ENCODE results near the gene TOMM70.
"Not testable (repeated sequence)": the region's sequence is repeated elsewhere in the genome, so short reads cannot be mapped to it uniquely, and the experiment has no call there.

TOMM70 gene

DNA sequence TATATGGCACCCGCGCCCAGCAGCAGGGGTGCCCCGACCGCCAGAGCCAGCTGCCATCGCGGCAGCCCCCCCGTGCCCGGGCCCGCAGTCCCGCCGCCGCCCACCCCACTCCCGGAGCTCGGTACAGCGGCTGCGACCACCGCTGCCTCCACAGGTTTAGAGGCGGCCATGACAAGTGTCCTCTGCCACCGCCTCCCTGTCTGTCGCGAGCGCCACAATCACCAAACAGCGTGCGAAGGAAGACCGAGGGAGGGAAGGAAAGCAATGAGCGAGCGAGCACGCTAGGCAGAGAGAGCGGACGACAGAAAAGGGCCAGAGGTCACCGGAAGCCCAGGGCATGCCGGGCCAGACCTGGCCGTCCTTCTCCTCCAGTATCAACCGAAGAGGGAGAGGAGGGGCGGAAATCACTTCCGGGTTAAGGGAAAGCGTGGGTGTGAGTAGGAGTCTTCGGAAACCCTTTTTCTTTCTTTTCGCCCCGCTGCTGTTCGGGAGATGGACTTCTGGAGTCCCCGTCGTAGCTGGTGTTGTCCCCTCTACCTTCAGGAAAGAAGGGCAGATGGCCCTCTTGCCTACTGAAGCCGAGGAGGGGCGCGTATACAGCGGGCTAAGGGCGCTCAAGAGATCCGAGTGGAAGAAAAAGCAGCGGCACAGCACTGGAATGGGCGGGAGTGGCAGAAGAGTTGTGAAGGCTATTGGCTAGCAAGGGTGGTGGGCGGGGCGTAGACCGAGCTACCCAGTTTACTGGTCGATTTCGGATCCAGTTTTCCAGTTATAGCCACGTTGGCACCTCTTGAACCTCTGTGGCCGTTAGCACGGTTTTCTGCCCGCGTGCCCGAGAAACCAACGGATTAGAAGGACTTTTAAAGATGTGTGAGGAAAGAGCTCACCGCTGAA lies at the start of gene TOMM70, which contains the start of gene LNP1:
TOMM70 (minus strand) TSS at position 310 of the 894 bp plus-strand sequence; CDS start at position 170, 140 bp downstream.
LNP1 (plus strand) TSS at position 760 of the 894 bp plus-strand sequence. CDS start 28,191 bp downstream, outside the sequence.
- peak; percentile 88 for DNase-seq (ENCODE audit: low read depth)

DNA sequence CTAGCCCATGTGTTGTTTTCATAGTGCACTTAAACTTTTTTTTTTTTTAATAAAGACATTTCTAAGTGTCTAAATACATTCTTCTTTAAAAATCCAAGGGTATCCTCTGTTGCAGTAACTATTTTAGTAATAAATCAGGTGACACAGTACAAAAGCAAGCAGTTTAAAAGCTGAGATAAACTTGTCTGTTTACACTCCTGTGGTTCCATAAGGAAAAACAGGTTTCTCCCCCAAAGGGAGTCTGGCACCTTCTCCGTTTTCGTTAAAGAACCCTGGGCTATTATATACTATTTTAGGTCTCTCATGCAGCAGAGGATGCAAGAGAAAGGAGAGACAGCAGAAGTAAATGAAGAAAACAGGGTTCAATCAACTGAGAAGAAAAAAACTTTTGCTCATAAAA lies 48.3 kb upstream of the TOMM70 start:
- DNase-seq (ENCODE audit: low read depth) = no peak

DNA sequence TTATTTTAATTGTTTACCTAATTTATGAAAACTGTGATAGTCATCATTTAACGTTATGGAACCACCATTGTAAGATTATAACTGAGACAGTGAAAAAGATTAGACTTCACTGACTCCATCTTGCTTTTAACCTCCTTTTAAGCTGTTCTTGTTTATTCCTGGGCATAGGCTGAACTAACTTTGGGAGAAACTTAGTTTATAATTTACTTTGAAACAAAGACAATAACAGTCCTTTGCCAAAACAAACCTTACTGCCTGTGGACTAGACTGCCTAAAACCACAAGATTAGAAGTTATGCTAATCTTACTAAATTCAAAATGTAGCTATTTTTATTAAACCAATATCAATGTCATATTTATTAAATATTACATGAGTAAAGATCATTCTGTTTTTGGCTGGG lies 47.2 kb upstream of the TOMM70 start:
- DNase-seq (ENCODE audit: low read depth) = no peak

DNA sequence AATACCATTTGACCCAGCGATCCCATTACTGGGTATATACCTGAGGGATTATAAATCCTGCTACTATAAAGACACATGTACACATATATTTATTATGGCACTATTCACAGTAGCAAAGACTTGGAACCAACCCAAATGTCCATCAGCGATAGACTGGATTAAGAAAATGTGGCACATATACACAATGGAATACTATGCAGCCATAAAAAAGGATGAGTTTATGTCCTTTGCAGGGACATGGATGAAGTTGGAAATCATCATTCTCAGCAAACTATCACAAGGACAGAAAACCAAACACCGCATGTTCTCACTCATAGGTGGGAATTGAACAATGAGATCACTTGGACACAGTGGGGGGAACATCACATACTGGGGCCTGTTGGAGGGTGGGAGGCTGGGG lies 46.2 kb upstream of the TOMM70 start:
- DNase-seq (ENCODE audit: low read depth) = not testable (repeated sequence)

DNA sequence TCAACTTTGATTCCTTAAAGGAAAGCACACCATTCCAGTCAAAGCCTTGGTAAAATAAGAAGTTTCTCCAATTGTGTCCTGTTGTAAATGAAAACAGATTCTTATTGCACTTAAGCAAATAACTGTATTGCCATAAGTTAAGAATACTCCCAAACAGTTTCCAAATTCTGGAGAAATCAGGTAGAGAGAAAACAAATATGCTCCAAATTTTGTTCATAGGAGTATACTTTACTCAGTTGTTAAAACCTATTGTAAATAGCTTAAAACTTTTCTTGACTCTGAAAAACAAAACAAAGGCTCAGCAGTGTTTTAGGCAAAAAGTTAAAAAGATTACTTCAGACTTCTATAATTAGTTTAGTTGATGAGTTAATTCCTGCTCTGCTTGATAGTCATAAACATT lies 42.8 kb upstream of the TOMM70 start:
- DNase-seq (ENCODE audit: low read depth) = no peak

DNA sequence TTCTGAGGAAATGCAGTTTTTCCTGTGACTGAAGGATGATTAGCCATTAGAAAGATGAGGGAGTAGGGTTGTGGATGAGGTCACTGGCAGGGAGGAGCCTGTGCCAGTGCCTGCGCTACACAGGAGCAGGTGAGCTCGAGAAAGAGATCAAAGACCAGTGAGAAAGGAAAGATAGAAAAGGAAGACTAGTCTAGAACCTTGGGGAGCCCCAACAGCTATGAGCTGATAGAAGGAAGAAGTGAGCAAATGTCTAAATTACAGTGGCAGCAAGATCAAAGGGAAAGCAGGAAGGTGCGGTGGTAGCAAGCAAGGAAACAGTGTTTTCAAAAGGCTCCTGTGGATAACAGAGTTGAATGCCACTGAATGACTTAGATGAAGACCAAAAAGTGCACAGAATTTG lies 40.0 kb upstream of the TOMM70 start:
- no peak for DNase-seq (ENCODE audit: low read depth)

DNA sequence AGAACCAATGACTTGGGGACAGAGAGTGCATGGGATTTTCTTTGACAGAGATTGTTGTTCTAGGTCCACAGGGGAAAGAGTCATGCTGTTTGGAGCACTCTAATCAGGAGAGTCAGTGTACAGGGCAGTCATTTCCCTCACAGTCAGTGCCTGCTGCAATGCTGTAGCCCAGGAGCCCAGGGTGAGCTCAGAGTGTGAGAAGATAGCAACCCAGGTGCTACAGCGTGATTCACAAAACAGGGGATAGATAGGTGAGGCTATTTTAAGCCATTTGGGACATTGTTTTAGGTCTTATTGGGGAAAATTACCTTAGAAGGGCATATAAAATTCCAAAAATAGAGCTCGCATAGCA lies 37.7 kb upstream of the TOMM70 start:
- no peak for DNase-seq (ENCODE audit: low read depth)

DNA sequence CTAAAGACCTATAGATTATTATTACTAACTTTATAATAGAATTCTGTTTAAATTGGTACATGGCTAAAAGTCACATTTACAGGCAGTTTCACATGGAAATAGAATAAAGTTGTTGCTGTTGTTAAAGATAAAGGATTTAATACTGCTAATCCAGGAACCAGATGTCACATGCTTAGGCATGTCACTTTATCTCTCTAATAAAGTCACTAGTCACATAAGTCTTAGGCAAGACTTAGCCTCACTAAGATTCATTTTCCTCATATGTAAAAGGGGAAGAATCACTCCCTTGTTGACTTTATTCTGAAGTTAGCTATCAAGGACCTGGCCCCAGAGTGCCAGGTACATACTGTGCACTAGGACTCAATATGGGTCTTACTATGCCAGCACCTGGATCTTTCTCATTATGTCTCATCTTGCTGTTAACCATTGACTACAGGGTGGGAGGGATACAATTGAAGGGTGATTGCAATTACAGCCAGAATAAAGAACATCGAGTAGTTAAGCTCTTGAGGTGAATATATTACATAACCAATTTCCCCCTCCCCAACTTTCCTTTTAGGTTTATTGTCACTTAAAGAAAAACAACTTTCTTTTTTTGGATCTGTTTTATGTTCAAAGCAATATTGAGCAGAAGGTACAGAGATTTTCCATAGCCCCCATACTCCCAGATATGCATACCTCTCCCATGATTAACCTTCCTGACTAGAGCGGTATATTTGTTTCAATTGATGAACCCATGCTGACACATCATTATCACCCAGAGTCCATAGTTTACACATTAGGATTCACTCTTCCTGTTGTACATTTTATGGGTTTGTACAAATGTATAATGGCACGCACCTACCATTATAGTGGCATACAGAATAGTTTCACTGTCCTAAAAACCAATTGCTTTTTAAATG lies 37.1 kb upstream of the TOMM70 start:
- DNase-seq (ENCODE audit: low read depth) = no peak

DNA sequence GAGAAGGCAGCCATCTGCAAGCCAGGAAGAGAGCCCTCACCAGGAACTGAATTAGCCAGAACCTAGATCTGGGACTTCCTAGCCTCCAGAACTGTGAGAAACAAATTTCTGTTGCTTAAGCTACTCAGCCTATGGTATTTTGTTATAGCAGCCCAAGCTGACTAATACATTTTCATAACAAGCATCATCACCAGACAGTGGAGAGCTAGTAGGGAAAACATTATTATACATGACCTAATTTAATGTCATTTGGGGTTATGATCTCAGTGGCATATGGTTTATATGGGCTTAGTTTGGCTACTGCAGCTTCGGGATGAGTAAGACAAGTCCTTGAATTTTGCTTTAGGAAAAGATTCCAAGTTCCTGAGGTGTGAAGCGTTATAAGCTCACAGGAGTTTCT lies 36.1 kb upstream of the TOMM70 start:
- no peak for DNase-seq (ENCODE audit: low read depth)

DNA sequence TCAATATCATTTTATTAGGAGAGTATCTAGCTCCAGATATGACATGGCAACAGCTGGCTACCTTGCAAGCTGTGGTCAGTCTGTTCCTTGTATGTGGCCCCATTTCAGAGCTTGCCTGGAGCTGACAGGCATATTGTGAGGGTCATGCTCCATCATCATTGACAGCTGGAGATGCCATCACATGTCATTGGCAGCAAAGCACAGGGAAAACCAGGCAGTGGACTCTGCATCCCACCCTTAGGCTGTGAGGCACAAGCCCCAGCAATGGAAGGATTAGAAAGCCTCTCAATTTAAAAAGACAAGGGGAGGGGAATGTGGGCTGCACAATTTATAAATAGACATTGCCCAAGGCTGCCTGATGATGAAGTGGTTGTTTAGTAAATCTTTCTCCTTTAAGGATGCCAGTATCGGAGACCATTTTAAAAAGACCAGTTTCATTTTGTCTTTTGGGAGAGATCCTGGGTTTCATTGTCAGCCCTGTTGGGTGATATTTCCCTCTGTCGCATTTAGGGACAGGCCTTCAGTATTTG lies 28.4 kb upstream of the TOMM70 start:
- DNase-seq (ENCODE audit: low read depth) = no peak

DNA sequence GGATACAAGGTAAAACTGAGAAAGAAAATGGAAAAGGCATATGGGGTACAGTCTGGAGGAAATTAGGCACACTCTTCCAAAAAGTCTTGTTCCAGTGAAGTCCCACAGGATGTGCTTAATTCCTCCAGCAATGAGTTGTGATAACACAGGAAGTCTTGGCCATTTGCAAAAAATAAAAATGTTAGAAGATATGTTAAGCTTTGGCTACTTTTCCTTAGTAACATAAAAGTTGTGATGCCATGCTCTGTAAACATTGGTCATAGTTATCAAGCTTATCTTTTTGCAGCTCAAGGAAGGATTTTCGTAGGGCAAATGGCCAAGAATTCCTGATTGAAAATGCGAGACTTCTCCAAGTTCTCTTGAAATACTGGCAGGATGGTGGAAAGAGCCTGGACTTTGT lies 26.8 kb upstream of the TOMM70 start:
- no peak for DNase-seq (ENCODE audit: low read depth)

DNA sequence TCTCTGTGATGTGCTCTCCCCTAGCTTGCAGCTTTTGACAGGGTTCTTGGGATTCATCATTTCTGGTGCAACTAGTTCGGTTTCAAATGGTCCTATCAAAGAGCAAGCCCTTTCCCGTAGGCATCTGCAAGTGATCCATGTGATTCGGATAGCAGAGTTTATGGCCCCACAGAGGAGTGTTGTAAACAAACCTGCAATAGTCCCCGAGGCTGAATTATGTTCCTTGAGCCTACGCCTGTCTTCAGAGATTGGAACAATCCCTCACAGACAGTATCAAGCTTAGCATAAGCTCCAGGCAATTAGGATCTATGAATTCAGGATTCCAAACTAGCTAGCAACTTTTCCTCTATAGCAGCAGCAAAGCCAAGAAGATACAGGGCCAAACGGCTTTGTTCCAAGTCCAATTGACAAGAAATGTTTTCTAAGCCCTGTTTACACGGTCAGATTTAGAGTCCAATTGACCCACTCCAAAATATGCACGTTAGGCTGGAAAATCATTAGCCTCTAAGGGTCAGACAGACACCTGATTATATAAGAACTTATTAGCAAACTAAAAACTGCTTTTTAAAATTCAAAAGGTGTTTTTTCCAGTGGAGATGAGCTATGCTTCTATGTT lies 25.3 kb upstream of the TOMM70 start:
- no peak for DNase-seq (ENCODE audit: low read depth)

DNA sequence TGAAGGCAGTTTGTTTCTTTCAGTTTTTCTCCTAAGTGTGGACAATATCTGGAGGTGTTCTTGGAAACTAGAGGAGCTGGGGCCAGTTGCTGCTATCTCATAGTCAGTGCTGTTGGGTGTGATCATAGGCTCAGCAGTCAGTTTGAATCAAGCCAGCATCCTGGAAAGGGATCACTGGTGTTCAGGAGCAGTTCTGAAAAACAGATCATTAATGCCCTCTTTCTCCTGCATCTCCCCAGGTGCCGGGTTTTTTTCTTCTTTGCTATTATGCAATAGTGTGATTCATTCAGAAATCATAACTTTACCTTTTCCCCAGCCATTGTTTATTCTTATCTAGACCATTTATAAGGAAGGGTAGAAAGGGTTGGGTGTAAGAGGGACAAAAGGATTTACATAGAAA lies 24.4 kb upstream of the TOMM70 start:
- no peak for DNase-seq (ENCODE audit: low read depth)

DNA sequence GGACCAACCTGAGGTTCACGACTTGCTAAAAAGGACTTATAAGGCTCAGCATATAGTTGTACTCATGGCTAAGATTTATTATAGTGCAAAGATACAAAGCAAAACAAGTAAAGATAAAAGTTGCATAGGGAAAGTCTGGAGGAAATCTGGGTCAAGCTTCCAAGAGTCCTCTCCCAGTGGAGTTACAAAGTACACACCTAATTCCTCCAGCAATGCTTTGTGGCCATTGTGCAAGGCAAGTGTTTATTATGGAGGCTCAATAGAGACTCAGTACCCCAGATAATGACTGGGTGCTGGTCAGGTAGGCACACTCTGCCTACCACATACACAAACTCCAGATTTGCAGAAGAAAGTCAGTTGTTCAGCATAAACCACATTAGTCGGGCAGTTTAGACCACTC lies 23.4 kb upstream of the TOMM70 start:
- no peak for DNase-seq (ENCODE audit: low read depth)

DNA sequence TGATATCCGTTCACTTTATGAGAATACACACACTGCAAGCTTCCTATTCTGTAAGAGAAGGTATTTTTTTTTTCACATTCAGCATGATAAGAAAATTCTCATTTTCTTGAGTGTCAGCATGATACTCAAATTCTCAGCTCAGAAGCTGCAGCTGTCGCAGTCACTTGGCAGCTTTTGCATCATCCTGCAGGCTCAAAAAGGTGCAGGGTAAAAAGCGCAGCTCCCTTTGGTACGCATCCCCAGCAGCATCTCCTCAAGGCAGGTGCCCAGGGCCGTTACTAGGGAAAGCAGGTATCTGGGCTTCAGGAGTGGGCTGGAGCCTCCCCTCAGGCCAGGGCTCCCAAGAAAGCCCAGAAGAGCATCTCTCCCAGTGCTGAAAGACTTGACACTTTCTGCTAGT lies 22.7 kb upstream of the TOMM70 start:
- DNase-seq (ENCODE audit: low read depth) = no peak

DNA sequence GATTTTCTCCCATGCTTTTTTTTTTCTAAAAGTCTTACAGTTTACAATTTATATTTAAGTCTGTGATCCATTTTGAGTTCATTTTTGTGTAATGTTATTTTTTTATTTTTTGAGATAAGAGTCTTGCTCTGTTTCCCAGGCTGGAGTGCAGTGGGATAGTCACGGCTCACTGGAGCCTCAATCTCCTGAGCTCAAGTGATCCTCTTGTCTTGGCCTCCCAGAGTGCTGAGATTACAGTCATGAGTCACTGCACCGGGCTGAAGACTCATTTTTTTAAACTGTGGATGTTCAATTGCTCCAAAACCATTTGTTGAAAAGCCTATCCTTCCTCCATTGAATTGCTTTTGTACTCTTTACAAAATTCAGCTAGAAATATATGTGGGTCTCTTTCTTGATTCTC lies 20.0 kb upstream of the TOMM70 start:
- DNase-seq (ENCODE audit: low read depth) = no peak

DNA sequence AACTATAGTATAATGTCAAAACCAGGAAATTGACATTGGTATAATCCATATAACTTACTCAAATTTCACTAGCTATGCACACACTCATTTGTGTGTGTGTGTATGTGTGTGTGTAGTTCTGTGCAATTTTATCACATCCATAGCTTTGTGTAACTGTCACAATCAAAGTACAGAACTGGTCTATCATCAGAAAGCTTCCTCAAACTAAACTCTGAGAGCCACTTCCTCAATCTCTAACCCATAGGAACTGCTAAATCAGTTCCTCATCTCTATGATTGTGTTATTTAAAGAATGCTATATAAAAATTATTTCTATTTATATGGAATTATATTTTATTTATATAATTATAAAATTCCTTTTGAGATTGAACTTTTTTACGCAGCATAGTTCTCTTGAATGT lies 18.5 kb upstream of the TOMM70 start:
- DNase-seq (ENCODE audit: low read depth) = no peak

DNA sequence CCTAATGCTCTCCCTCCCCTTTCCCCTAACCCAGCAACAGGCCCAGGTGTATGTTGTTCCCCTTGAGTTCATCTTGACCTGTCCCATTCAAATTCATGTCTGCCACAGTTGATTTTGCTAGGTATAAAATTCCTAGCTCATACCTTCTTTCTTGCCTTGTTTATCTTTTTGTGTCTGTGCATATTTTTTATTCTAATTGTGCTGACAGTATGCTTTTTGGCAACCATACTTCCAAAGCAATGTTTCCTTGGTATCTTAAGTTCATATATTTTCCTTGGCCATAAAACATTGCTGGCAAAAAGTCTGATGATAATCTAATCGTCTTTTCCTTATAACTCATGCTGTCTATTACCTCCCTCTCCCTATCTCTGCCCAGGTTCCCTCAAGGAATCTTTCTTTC lies 16.0 kb upstream of the TOMM70 start:
- DNase-seq (ENCODE audit: low read depth) = no peak

DNA sequence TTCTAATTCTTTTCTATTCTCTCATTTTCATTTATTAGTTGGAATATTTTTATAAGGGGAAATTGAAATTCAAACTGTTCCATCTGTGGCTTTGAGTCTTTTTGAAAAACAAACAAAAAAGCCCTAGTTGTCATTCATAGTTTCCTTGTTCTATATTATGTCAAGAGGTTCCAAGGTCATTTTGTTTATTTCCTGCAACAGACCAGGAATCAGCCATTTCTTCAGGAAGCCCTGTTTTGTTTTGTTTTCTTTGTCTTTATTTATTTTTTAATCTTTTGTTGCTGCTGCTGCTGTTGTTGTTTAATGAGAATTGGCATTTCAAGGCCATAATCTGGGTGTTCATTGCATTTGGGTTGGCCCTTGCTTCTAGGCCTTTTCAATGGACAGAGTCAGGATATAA lies 15.3 kb upstream of the TOMM70 start:
- DNase-seq (ENCODE audit: low read depth) = no peak

DNA sequence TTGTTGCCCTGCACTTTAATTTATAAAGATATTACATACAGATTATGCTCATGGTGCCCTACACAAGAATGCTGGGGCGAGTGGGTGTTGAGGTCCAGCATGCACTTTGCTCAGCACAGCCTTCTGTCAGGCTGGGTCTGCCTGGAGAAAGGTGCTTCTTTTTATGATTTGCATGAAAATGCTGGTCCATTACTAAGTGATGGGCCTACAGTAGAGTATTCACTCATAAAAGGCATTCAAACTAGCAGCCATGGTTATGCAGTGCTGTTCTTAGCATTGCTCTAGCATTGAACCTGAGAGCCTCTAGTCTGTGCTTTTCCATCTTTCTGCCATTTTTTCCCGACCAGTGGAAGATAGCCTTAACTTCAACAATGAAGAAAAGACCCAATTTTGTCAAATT lies 12.7 kb upstream of the TOMM70 start:
- DNase-seq (ENCODE audit: low read depth) = no peak

DNA sequence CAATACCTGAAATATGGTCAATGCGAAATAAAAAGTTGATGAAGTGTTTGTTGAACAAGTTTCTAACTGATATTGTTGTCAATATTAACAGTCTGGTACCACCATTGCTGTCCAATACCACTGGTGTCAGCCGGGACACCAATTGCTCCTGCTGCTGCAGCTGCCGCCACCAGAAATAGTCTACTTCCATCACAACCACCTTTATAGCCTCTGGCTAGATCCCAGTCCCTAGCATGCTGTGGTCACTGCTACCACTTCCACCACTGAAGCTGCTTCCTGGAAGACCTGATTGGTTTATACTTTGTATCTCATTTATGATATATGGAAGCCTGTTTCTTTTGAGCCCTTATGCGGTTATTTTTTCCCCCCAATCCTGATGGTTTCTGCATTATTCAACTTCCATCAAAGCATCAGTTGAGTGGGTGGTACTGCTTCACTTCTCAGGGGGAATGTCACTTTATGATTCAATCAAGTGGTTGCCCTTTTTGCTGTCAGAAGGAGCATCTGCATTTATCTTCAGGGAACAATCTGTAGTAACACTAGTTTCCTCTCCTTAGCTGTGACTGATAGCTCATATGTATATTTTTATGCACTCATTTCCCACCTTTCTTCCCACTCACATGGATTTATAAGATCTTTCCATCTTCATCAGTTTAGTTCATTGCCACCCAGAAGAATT lies 12.2 kb upstream of the TOMM70 start:
- no peak for DNase-seq (ENCODE audit: low read depth)

Data from stimulated activated CD8-positive, alpha-beta memory T cell treated with anti-CD3 and anti-CD28 coated beads, Interleukin-7, amount 100 ng/mL, for 24 hours (primary cell).